Body of pancreas (tissue), 4 donors: Measurements from ENCODE around the gene MRPL24.

Experiments used
- POLR2A ChIP-seq, 3 donors: fragments of 450-650 bp; IDR thresholded peaks; one replicate each; pipeline ENCODE4 v1.6.1; 2016; ENCODE audit warnings: antibody characterized with exemption in 3 of 3, mild to moderate bottlenecking in 2 of 3
- TF ChIP-seq, protein P1 (sequence below), 7 experiments: fragments of 450-650 bp in 4 of 7; fragments of 200-600 bp in 3 of 7; sonication (generic) in 3 of 7; IDR thresholded peaks; one replicate each; pipeline ENCODE4 v1.5.1; 2016 to 2019; ENCODE audit warnings: antibody characterized with exemption in 7 of 7

- TF ChIP-seq, protein P1, sequence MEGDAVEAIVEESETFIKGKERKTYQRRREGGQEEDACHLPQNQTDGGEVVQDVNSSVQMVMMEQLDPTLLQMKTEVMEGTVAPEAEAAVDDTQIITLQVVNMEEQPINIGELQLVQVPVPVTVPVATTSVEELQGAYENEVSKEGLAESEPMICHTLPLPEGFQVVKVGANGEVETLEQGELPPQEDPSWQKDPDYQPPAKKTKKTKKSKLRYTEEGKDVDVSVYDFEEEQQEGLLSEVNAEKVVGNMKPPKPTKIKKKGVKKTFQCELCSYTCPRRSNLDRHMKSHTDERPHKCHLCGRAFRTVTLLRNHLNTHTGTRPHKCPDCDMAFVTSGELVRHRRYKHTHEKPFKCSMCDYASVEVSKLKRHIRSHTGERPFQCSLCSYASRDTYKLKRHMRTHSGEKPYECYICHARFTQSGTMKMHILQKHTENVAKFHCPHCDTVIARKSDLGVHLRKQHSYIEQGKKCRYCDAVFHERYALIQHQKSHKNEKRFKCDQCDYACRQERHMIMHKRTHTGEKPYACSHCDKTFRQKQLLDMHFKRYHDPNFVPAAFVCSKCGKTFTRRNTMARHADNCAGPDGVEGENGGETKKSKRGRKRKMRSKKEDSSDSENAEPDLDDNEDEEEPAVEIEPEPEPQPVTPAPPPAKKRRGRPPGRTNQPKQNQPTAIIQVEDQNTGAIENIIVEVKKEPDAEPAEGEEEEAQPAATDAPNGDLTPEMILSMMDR (IDR thresholded peaks at IDR 0.05), result no peak
- no peak for TF ChIP-seq POLR2A (IDR thresholded peaks at IDR 0.05)
These were observed 31.3 kb upstream of the MRPL24 start for GRCh38 chr1:156772222-156772621.
